ENCODE data around the gene MSI2. TPM values are rescaled to one million over a fixed set of nuclear protein-coding genes. Genes with fewer than 3 reads are reported as not detected.

MSI2 gene
- total and polyA plus RNA-seq, 2 experiments from 2014 or later = 18.9 to 41.8 TPM

DNA sequence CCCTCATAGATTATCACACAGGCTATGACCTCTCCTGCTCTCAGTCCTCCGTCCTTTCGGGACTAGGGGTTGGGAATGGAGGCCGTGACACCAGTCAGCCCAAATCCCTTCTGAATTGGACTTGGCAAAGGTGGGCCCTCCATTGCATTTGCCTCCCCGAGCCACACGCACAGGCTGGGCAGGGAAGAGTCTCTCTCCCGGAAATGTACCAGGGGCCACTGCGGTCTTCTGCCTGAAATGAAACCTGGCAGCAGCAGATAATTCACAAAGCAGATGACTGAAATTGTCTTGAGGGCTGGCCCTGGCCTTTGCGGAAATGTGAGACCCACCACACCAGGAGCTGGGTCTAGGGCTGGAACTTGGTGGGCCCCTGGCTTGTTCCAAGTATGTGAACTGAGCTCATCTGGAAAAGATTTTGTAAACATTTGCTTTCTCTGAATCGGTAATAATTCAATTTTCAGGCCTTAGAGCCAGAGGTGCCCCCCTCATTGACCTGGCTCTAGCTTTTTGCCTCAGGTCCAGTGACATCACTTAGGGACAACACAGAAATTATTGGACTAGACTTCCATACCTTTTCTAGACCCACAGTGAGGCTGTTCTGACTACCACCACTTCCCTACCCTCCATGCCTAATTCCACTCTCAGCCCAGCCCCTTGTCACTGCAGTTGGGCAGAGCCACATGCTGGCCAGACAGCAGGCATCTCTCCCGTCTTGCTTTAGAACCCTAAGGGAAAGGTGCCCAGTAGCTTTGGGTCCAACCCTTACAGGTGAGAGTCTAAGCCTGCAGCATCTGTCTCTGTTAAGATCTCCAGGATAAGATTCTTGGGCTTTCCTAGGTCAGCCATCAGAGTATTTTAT lies 413.6 kb downstream of the MSI2 start (continued):
- TF ChIP-seq, protein P1, sequence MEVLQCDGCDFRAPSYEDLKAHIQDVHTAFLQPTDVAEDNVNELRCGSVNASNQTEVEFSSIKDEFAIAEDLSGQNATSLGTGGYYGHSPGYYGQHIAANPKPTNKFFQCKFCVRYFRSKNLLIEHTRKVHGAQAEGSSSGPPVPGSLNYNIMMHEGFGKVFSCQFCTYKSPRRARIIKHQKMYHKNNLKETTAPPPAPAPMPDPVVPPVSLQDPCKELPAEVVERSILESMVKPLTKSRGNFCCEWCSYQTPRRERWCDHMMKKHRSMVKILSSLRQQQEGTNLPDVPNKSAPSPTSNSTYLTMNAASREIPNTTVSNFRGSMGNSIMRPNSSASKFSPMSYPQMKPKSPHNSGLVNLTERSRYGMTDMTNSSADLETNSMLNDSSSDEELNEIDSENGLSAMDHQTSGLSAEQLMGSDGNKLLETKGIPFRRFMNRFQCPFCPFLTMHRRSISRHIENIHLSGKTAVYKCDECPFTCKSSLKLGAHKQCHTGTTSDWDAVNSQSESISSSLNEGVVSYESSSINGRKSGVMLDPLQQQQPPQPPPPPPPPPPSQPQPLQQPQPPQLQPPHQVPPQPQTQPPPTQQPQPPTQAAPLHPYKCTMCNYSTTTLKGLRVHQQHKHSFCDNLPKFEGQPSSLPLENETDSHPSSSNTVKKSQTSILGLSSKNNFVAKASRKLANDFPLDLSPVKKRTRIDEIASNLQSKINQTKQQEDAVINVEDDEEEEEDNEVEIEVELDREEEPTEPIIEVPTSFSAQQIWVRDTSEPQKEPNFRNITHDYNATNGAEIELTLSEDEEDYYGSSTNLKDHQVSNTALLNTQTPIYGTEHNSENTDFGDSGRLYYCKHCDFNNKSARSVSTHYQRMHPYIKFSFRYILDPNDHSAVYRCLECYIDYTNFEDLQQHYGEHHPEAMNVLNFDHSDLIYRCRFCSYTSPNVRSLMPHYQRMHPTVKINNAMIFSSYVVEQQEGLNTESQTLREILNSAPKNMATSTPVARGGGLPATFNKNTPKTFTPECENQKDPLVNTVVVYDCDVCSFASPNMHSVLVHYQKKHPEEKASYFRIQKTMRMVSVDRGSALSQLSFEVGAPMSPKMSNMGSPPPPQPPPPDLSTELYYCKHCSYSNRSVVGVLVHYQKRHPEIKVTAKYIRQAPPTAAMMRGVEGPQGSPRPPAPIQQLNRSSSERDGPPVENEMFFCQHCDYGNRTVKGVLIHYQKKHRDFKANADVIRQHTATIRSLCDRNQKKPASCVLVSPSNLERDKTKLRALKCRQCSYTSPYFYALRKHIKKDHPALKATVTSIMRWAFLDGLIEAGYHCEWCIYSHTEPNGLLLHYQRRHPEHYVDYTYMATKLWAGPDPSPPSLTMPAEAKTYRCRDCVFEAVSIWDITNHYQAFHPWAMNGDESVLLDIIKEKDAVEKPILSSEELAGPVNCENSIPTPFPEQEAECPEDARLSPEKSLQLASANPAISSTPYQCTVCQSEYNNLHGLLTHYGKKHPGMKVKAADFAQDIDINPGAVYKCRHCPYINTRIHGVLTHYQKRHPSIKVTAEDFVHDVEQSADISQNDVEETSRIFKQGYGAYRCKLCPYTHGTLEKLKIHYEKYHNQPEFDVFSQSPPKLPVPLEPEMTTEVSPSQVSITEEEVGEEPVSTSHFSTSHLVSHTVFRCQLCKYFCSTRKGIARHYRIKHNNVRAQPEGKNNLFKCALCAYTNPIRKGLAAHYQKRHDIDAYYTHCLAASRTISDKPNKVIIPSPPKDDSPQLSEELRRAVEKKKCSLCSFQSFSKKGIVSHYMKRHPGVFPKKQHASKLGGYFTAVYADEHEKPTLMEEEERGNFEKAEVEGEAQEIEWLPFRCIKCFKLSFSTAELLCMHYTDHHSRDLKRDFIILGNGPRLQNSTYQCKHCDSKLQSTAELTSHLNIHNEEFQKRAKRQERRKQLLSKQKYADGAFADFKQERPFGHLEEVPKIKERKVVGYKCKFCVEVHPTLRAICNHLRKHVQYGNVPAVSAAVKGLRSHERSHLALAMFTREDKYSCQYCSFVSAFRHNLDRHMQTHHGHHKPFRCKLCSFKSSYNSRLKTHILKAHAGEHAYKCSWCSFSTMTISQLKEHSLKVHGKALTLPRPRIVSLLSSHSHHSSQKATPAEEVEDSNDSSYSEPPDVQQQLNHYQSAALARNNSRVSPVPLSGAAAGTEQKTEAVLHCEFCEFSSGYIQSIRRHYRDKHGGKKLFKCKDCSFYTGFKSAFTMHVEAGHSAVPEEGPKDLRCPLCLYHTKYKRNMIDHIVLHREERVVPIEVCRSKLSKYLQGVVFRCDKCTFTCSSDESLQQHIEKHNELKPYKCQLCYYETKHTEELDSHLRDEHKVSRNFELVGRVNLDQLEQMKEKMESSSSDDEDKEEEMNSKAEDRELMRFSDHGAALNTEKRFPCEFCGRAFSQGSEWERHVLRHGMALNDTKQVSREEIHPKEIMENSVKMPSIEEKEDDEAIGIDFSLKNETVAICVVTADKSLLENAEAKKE (CRISPR knock-in tag; IDR thresholded peaks at IDR 0.05) = no peak
- TF ChIP-seq NANOG (IDR thresholded peaks at IDR 0.05; ENCODE audit: borderline replicate concordance) = no peak
- no peak for TF ChIP-seq JUNB (IDR thresholded peaks at IDR 0.05; ENCODE audit: unreplicated experiment)
- TF ChIP-seq, protein P2, sequence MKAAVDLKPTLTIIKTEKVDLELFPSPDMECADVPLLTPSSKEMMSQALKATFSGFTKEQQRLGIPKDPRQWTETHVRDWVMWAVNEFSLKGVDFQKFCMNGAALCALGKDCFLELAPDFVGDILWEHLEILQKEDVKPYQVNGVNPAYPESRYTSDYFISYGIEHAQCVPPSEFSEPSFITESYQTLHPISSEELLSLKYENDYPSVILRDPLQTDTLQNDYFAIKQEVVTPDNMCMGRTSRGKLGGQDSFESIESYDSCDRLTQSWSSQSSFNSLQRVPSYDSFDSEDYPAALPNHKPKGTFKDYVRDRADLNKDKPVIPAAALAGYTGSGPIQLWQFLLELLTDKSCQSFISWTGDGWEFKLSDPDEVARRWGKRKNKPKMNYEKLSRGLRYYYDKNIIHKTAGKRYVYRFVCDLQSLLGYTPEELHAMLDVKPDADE (IDR thresholded peaks at IDR 0.05) = no peak
- no peak for TF ChIP-seq POLR2AphosphoS5 (IDR thresholded peaks at IDR 0.05; ENCODE audit: low read depth)

DNA sequence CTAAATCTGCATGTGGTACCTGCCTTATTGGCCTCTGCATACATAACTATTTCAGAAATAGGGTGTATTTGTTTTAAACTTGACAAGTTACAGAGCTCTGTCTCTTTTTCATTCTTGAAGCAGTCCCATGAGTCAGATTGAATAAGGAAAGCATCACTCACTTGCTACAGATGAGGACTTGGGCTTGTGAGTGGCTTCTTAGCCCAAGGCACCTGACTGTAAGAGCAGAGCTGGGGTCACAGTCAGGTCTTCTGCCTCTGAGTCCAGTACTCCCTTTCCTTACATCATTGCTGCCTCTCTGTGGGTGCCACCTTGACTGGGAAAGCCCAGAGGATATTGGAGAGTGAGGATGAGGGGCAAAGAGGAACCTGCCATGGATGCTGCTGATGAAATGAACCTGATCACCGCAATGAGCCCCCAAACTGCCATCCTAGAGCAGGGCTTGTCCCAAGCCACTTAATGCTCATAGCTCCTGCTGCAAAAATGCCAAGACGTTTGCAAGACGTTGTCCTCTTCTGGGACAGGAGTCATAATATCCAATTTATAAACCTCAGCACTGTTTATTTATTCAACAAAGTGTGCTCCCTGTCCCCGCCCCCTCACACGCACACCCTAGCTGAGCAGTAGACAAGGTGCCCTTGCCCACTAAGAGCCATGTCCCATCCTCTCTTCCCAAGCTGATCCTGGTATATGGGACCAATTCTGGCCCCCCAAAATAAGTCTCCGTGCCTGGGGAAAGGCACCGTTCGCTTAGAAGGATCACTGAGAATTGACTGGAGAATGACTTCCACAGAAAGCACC lies 414.6 kb downstream of the MSI2 start:
- ATAC-seq = no peak
- no peak for DNase-seq (ENCODE audit: low spot score)
- no peaks in the 10 kb centered on the region for H3K36me3 ChIP-seq (ENCODE audit: insufficient read depth)
- H3K4me3 ChIP-seq = no peak overlapping the region
- H3K27me3 Mint-ChIP-seq (ENCODE audit: insufficient read depth, low read depth, poor library complexity) = peaks cover 8% of the 10 kb centered on the region
- no peaks in the 10 kb centered on the region for H3K9me2 ChIP-seq (ENCODE audit: insufficient read depth)
- H3K27ac ChIP-seq (ENCODE audit: low read depth) = no peak overlapping the region
- H3K4me3 Mint-ChIP-seq = no peak overlapping the region
- no peak overlapping the region for H3K27ac Mint-ChIP-seq
- no peaks in the 10 kb centered on the region for H3K27me3 ChIP-seq (ENCODE audit: insufficient read depth)
- no peaks in the 10 kb centered on the region for H3F3A ChIP-seq (replicated peaks; ENCODE audit: low read depth)
- H3K4me2 ChIP-seq = no peak overlapping the region
- H3K36me3 Mint-ChIP-seq (ENCODE audit: low read depth) = no peaks in the 10 kb centered on the region
- H2AFZ ChIP-seq = no peak overlapping the region
- no peaks in the 10 kb centered on the region for H3K9me3 Mint-ChIP-seq
- H3K4me1 Mint-ChIP-seq = peaks cover 29% of the 10 kb centered on the region
- H4K20me1 ChIP-seq (replicated peaks; ENCODE audit: insufficient read depth) = no peaks in the 10 kb centered on the region; the same call in none of the 2 replicates
- peaks cover 4% of the 10 kb centered on the region; the same call in 1 of the 2 replicates for H3K4me1 ChIP-seq (ENCODE audit: insufficient read depth)
- H3K79me2 ChIP-seq (replicated peaks; ENCODE audit: insufficient read depth) = no peaks in the 10 kb centered on the region
- TF ChIP-seq, protein P2 (IDR thresholded peaks at IDR 0.05) = no peak

All from GM23338 (cell line).